GM21447 (cell line): ENCODE measurements around the gene TRANK1.
A peak's percentile ranks its signal among the peaks of the same experiment; 100 is the strongest.
"Not testable (repeated sequence)": the region's sequence is repeated elsewhere in the genome, so short reads cannot be mapped to it uniquely, and the experiment has no call there.

ENCODE experiments used
- ATAC-seq: cut with Tn5 transposase; IDR thresholded peaks from one replicate; pipeline ENCODE4 v1.9.1; 2021; ENCODE audit not compliant: unreplicated experiment

TRANK1 gene

DNA sequence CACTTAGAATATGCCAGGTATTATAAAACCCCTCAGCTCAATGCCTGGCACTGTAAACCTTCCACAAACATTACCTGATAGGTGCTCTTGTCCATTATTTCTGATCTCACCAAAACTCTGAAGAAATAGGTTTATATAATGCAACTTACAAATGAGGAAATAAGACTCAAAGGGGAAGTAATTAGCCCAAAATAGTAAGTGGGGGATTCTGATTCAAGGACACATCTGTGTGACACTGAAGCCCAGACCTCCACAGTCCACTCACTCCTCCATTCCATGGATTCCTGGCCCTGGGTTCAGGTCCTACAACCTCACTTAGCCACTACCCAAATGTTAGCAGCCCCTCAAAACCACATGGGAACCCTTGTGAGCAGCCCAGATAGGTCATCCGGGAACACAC is 49.9 kb downstream of the TRANK1 start:
- ATAC-seq = no peak

DNA sequence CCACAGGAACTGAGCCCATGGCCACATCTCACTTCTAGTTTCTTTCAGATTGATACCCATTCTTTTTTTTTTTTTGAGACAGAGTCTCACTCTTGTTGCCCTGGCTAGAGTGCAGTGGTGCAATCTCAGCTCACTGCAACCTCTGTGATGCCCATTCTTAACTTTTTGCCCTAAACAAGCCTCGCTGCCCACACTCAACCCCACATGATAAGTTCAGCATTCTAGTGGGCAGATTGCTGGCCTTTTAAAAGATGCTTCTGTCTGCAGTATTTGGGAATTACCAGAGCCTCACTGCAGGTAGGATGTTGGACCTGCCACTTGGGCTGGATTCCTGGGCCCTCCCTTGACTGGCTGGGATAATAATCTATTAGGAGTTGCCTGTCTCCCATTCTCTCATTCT is 51.0 kb downstream of the TRANK1 start:
- ATAC-seq = no peak

DNA sequence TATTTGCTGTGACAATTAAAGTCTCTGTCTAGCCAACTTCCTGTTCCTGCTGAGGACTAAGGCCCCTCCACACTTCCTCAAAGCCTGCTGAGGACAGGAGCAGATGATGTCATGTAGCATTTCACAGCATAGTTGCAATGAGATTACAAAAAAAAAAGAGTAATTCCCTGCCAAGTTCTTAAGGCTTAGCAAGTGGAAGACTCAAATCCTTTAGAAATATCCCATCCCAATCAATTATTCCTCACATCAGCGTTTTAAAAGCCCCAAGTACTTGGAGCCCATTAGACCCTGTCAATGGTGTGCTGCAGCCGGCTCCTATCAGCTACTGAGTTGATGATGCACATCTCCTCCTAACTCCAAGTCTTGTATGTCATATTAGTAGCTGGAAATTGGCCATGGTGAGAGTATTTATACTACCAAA is 51.7 kb downstream of the TRANK1 start:
- peak; percentile 52 for ATAC-seq

GRCh38 chr3:36892457-36893136 is 52.3 kb downstream of the TRANK1 start:
- no peak for ATAC-seq

DNA sequence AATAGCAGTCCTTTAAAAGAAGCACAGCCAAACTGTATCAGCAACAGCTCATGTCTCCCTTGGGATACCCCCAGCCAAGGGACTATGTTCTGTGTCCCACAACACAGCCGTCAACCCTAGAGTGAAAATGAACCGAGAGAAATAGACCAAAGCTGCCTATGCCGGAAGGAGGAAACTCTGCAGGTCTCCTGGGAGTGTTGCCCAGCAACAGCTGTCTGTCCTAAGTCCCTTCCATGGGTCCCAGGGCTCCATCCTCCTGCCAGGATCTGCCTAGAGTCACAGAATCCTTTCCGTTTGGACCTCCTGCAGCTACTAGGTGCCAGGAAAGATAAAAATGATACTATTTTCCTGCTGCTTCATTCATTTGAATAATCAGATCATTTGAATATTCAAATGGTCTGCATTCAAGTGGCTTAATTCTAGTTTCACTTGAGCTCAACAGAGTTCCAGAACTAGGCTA is 53.1 kb downstream of the TRANK1 start:
- peak; percentile 81 for ATAC-seq

- not testable (repeated sequence) for ATAC-seq
Observed at GRCh38 chr3:36891097-36891496, 53.8 kb downstream of the TRANK1 start.

DNA sequence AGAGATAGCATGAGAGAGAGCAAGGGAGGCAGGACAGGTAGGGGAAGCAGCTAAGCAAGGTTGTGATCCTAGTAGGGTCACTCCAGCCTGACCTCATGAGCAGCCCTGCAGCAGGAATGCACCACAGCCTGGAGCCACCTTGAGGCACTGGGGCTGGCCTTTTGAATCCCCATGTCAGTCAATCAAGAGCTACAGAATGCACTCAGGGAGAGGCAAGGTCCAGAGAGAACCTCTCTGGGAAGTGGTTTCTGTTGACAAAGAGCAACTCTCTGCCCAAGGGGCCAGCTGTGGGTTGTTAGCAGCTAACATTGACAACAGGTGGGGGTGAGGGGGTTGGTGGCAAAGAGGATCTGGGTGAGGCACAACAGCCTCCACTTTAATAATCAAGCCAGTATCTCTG is 54.6 kb downstream of the TRANK1 start:
- ATAC-seq = no peak

DNA sequence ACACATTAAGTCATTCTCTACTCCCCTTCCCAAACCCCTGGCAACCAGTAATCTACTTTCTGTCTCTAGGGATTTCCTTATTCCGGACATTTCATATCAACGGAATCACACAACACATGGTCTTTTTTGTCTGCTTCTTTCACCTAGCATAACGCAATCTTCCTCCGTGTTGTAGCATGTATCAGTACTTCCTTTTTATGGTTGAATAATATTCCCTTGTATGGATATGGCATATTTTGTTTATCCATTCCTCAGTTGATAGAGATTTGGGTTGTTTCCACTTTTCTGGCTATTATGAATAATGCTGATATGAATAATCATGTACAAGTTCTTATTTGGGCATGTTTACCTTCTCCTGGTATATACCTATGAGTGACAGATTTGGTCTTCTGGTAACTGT is 63.1 kb downstream of the TRANK1 start:
- ATAC-seq = no peak

- not testable (repeated sequence) for ATAC-seq
Observed at GRCh38 chr3:36879842-36880241, 65.0 kb downstream of the TRANK1 start.

- ATAC-seq = no peak
Observed at GRCh38 chr3:36877930-36878685, 66.7 kb downstream of the TRANK1 start.

DNA sequence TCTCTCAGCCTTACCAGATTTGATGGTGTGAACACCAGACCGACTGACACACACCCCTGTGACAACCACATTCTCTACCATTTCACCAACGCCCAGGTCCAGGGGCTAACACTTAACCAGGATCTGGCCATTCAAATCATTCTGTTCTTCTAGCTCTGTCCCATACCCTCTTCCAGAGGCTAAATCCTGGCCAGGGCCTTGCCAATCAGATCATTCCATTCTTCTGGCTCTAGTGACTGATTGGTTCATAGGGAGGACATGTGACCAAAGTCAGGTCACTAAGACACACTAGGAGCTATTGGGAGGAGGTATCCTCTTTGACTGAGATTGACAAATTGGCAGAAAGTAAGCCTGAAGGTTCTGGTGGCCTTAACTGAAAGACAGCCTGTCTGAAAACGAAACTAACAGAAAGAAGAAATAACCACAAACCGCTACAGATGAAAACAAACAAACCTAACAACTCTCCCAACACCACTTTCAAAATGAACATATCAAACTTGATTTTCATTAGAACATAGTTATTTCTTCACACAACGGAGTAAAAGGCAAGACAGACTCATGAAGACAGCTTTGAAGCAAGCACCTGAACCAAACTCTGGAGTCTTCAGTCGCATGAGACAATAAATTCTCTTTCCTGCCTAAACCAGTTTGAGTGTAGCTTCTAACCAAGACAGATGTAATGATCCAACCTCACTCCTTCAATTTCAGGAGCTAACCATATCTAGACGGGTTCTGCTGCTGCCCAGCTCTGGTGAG is 68.5 kb downstream of the TRANK1 start:
- peak; percentile 98 for ATAC-seq

- no peak for ATAC-seq
Observed at GRCh38 chr3:36875397-36875796, 69.5 kb downstream of the TRANK1 start.

GRCh38 chr3:36874424-36874823 is 70.4 kb downstream of the TRANK1 start:
- no peak for ATAC-seq

GRCh38 chr3:36871379-36872126 is 73.3 kb downstream of the TRANK1 start:
- no peak for ATAC-seq

GRCh38 chr3:36868614-36869436 is 76.0 kb downstream of the TRANK1 start:
- ATAC-seq = peak; percentile 82

DNA sequence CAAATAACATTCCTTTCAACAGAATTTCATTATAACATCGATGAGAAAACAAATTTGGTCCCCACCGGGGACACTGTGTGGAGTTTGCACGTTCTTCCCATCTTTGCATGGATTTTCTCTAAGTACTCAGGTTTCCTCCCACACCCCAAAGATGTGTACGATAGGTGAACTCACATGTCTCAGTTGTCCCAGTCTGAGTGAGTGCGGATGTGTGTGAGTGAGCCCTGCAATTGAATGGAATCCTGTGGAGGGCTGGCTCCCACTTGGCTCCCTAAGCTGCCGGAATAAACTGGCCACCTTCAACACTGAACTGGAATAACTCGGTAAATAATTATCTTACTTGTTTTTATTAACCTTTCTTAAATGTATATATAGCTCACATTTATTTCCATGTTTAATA is 77.0 kb downstream of the TRANK1 start:
- ATAC-seq = no peak

- no peak for ATAC-seq
Observed at GRCh38 chr3:36866368-36866767, 78.5 kb downstream of the TRANK1 start.

DNA sequence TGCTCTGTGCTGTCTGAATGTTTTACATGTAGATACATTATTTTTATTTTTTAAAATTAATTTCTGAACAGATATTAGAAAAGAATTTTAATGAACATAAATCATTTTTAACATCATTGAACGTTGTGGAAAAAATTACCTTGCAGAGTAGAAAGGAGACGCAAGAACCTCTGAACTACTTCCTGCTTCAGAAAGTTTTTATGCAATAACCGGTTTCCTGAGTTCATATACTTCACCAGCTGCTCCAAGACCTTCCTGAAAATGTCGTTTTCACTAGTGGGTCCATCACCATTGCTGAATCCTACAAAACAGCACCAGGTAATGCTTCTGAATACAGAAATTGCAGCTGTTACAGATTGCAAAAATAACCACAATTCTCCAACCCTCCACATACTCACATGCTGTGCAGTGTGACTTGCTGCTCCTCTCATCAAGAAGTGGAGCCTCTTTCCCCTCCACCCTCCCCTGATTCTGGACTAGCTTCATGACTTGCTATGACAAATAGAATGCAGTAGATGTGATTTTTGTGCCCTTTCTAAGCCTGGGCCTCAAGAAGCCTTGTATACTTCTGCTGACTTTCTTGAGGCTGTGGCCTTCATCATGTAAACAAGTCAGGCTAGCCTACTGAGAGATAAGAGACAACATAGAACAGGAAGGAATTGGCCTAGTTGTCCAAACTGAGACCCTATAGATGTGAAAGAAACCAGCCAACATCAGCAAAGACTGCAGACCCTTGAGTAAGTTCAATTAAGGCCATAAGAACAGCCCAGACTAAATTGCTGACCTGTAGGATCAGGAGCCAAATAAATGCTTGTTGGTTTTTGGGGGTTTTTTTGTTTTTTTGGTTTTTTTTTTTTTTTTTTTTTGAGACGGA is 80.4 kb downstream of the TRANK1 start:
- ATAC-seq = no peak

GRCh38 chr3:36862076-36862755 is 82.6 kb downstream of the TRANK1 start:
- no peak for ATAC-seq
